ENCODE measurements around the gene HAVCR2. TPM values are rescaled to one million over a fixed set of nuclear protein-coding genes. Genes with fewer than 3 reads are reported as not detected.

The HAVCR2 gene
- total RNA-seq, 1 experiment from 2014 or later: not detected

GRCh38 chr5:157068339-157068738 is 40.5 kb downstream of the HAVCR2 start:
- Histone ChIP-seq H3K79me1 (ENCODE audit: insufficient read depth, low read depth, low read length, poor library complexity, severe bottlenecking) (no peaks in the 10 kb centered on the region), H4K5ac (ENCODE audit: insufficient read length, low read depth, low read length) (no peak overlapping the region), H3K23ac (ENCODE audit: insufficient read length, low read depth, low read length) (no peak overlapping the region), H2BK20ac (ENCODE audit: low read depth, low read length, poor library complexity, severe bottlenecking) (no peak overlapping the region), H4K20me1 (ENCODE audit: control insufficient read depth, insufficient read depth, insufficient read length) (no peaks in the 10 kb centered on the region), H4K8ac (replicated peaks; ENCODE audit: insufficient read length, low read depth, low read length) (no peak overlapping the region), H3K27me3 (ENCODE audit: insufficient read depth, low read length) (no peaks in the 10 kb centered on the region), H3K56ac (ENCODE audit: insufficient read length, low read depth, low read length) (no peak overlapping the region), H3K9ac (ENCODE audit: extremely low read depth, insufficient read length, low read length) (no peak overlapping the region), H3T11ph (ENCODE audit: low read length) (no peak overlapping the region), H3K27ac (ENCODE audit: insufficient read length, low read depth, low read length) (no peak overlapping the region), H3K23me2 (ENCODE audit: insufficient read length, low read depth, low read length, poor library complexity, severe bottlenecking) (no peaks in the 10 kb centered on the region), H3K4me1 (ENCODE audit: insufficient read depth, low read length) (no peaks in the 10 kb centered on the region), H3K4me2 (ENCODE audit: insufficient read depth, insufficient read length, low read length) (no peak overlapping the region), H2BK5ac (ENCODE audit: insufficient read length, low read length) (no peak overlapping the region), H2BK120ac (ENCODE audit: low read depth, low read length, poor library complexity, severe bottlenecking) (no peak overlapping the region), H3K79me2 (ENCODE audit: insufficient read depth, low read length) (no peaks in the 10 kb centered on the region), H2AFZ (ENCODE audit: low read length) (no peak overlapping the region), H2AK5ac (ENCODE audit: insufficient read length, low read length) (no peak overlapping the region), H3K4ac (ENCODE audit: low read depth, low read length) (no peak overlapping the region), H3K18ac (ENCODE audit: insufficient read length, low read depth, low read length) (no peak overlapping the region), H2BK15ac (ENCODE audit: low read depth, low read length) (no peak overlapping the region), H4K91ac (ENCODE audit: insufficient read length, low read depth, low read length) (no peak overlapping the region), H3K9me3 (ENCODE audit: control insufficient read depth, low read depth, low read length) (no peaks in the 10 kb centered on the region), H2BK12ac (ENCODE audit: insufficient read length, low read depth, low read length) (no peak overlapping the region), H3K14ac (ENCODE audit: insufficient read depth, low read length) (no peak overlapping the region)
- H3K36me3 Mint-ChIP-seq (ENCODE audit: insufficient read depth in 1 of 3, low read depth in 3 of 3): no peaks in the 10 kb centered on the region
- peaks cover 2% of the 10 kb centered on the region; the same call in 1 of the 2 replicates for H3K27me3 Mint-ChIP-seq (ENCODE audit: low read depth)
- peaks cover 0 to 4% of the 10 kb centered on the region in 2 experiments; a peak in 1 of 4 replicates for H3K4me1 Mint-ChIP-seq
- WGBS (ENCODE audit: extremely low coverage, insufficient read length, low lambda C conversion rate): no CpG with 5 or more reads among the region's 5 CpGs
- no peak for DNase-seq
- no peak for TF ChIP-seq CTCF (conservative IDR thresholded peaks at IDR 0.05)
- H3K27ac Mint-ChIP-seq: no peak overlapping the region; a peak in 1 of 7 replicates
- no peaks in the 10 kb centered on the region; a peak in 1 of 5 replicates for H3K9me3 Mint-ChIP-seq
- no peak overlapping the region for H3K4me3 Mint-ChIP-seq
